Epithelial cell of prostate (primary cell): Measurements from ENCODE around the gene UBE2E2.
A peak's percentile ranks its signal among the peaks of the same experiment; 100 is the strongest.

Experiments used
- DNase-seq: peaks from one replicate; pipeline ENCODE4 v3.0.0-alpha.2; 2011; ENCODE audit warnings: low read depth, low spot score
- H3K27ac ChIP-seq: fragments of 450-650 bp; 2 replicates; pipeline ENCODE4 v1.5.1; 2017; ENCODE audit warnings: mild to moderate bottlenecking

UBE2E2 gene

DNA sequence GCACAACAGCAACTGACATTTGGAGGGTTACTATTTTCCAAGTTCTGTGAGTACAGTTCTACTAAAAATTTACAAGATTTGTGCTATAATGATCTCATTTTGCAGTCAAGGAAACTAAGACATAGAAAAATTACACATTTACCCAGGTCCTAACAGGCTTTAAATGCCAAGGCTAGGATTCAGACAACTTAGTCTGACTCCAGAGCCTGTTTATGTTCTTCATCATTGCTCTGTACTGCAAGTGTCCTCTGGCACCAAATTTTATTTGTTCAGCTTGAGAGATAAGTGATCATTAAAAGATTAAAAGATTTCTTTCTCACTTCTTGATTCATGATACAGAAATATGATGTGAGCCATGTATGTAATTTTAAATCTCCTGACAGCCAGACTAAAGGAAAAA is 290.8 kb downstream of the UBE2E2 start:
- H3K27ac ChIP-seq: no peak overlapping the region
- no peak for DNase-seq

DNA sequence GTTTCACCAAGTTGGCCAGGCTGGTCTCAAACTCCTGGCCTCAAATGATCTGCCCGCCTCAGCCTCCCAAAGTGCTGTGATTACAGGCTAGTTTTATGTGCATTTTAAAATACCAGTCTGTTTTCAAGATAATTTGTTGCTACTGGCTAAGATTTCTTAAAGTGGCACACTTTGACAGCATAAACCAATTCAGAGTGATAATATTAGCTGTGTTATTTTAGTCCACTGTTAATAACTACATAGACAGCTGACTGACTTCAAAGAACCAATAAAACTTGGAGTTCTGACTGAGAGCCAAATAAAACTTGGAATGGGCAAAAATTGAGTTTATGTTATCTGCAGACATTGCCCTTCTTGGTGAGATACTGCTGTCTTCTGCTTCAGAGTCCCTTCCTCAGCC is 291.8 kb downstream of the UBE2E2 start:
- H3K27ac ChIP-seq: peak overlapping the region; percentile 31
- DNase-seq: no peak

DNA sequence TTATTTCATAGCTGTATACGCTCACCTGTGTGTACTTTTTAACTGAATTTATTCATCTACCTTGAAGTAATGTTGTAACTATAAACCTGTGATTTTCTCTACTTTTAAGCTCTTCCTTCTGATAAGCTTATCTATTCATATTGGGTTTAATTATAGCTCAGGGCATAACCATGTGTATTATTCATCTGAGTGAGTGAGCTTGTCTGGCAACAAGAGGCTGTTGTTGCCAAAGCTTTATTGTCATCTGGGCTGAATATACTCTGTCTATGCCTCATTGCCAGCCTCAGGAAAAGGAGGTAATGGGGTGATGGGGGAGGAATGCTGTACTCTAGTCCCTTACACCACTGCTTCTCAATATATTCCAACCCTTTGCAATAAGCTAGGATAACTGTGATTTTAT is 292.4 kb downstream of the UBE2E2 start:
- peak overlapping the region; percentile 31 for H3K27ac ChIP-seq
- peak; percentile 45 for DNase-seq

DNA sequence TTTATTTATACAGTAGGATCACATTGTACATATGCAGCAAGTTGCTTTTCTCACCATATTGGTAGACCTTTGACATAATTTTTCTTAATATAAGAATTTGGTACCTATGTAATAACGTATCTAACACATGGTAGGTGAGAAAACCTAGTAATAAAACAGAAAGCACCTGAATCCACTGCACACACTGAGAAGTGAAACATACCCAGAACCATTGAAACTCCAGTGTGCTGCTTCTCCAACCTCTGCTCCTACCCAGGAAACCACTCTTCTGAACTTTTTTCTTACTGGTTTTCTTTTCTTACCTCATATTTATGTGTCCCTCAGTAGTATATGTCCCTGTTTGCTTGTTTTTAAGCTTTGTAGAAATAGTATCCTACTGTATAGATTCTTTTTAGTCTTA is 293.0 kb downstream of the UBE2E2 start:
- no peak overlapping the region for H3K27ac ChIP-seq
- DNase-seq: no peak

DNA sequence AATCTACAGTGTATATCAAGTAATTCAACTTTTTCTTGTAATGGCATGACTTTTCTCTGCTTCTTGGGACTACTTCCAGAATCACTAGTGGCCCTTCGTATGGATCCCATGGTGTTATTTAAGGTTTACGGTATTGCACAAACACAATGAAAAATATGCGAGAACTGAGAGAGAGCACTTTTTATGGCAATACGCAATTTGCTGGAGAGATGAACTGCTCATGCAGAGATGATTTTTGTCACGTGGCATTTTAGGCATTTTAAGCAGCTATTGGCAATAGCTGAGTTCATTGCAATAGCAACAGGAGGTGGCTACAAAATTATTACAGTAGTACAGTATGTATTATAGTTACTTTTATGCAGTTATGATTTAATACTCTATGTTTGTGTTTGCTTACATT is 294.0 kb downstream of the UBE2E2 start:
- DNase-seq: no peak
- no peak overlapping the region for H3K27ac ChIP-seq

DNA sequence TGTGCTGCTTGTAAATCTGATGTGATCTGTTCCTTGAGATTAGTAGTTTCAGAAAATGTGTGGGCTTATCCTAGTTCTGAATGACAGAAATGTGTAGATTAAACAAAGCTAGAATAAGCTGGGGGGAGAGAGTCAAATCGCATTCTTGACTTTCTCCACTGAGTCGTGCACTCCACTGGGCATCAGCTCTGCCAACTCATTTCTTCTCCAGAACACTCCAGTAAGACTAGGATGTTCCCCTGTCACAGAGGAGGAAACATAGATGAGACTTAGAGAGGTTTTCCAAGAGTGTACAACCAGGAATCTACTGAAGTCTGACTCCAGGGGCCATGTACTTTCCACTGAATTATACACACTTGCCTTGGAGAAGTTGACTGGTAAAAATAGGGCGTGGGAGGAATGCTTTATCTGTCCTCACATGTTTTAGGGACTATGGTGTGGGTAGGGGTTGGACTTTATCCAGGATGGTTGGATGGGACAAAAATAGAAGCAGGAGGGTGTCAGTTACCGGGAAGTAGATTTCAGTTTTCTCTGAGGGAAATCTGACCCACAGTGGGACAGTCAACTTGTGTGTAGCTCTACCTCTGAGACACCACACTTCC is 298.2 kb downstream of the UBE2E2 start:
- H3K27ac ChIP-seq: no peak overlapping the region
- no peak for DNase-seq

DNA sequence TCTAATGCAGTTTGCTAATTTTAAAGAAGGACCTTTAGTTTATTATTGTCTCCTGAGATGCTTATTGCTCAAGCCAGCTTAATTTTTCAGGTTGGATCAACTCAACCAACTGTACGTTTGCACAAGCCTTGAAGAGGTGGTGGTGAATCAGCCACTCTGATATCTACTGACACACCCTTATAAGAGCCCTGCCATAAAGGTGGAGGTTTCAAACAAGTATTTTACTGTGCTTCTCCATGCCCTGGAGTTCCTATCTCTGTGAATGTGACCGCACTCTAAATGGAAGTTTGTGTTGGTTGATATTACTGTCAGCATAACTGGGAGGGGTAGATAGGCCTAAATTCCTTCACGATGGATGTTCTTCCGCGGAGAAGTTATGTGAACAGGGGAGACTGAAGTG is 305.3 kb downstream of the UBE2E2 start:
- no peak overlapping the region for H3K27ac ChIP-seq
- DNase-seq: no peak

DNA sequence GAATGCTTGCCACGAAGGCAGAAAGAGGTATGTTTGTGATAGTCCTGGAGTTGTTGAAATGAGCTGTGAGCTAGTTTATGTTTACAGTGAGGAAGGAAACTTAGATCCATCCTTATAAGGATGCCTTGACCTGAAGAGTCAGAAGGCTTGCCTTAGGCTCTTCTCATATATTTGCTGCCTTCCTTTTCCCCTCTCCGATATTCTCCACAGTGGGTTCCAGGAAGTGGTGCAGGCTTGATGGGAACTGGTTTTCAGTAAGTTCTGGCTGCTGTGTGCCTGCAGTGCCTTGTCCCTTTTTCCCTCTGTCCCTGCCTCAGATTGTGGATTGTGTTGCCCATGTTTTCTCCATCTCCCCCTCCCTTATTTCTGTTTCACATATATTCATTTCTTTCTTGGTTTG is 315.3 kb downstream of the UBE2E2 start:
- no peak overlapping the region for H3K27ac ChIP-seq
- no peak for DNase-seq

DNA sequence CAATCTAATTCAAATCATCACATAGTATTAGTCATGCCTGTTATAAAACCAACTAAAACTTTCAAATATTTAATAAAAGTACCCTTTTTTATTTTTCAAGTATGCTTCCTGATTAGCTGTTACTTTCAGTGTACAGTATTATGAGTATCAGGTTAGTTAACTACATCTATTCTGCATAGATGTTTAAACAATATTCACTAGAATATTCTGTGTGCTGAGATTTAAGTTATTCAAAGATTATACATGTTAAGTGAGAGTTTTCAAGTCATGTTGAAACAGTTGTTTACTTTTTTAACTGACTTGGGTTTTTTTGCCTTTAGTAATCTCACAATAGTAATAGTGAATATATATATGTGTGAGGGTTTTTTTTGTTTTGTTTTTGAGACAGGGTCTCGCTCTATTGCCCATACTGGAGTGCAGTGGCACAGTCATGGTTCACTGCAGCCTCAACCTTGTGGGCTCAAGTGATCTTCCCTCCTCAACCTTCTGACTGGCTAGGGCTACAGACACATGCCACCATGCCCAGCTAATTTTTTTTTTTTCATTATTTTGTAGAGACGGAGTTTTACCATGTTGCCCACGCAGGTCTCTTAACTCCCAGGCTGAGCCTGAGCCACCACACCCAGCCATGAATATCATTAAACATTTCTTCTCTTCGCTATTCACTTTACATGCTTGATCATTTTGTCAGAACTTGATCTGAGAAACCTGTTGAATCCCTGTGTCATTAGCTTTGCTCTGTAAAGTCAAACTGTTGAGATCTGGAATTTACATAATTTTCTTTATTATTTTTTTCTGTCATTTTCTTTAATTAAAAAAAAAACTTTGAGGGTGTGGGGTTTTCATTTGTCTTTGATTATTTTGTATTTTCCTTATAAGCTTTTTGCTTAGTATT is 316.4 kb downstream of the UBE2E2 start:
- DNase-seq: no peak
- H3K27ac ChIP-seq: no peak overlapping the region

DNA sequence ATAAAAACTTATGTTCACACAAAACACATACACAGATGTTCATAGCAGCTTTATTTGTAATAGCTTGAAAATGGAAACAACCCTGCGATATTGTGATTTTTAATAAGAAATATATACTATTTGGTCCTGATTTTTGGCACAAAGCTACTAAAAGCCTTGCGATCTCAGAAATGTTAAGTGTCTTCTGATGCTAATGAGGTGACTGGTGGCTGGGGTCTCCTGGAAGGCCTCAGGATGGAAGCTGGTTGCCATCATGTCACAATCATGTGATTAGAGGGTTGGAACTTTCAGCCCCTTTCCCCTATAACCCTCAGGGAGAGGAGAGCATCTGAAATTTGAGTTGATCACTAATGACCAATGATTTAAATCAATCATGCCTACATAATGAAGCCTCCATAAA is 324.2 kb downstream of the UBE2E2 start:
- no peak for DNase-seq
- H3K27ac ChIP-seq: no peak overlapping the region

DNA sequence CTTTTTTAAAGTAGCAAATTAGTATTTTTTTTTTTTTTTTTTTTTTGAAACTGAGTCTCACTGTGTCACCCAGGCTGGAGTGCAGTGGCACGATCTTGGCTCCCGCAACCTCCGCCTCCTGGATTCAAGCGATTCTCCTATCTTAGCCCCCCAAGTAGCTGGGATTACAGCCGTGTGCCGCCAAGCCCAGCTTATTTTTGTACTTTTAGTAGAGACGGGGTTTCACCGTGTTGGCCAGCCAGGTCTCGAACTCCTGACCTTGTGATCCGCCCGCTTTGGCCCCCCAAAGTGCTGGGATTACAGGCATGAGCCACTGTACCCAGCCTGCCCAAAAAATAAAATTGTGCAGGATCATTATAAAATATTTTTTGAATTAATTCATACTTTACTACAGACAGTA is 330.5 kb downstream of the UBE2E2 start:
- H3K27ac ChIP-seq: no peak overlapping the region
- DNase-seq: no peak

DNA sequence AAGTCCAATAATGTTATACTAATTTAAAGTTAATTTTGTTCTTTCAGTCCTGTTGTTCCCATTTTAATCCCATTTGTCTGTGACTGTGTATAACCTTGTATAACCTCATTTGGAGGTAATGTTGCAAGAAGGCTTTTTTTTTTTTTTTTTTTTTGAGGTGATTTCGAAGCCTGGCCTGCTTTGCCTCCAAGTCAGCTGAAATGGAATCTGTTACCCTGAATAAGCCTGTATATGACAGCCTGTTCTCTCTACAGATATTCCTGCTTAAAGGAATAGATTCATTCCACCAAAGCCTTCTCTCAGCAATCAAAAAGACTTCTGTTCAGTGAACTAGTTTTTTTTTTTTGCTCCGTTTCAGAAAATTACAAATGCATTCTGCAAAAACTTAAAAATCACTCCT is 330.9 kb downstream of the UBE2E2 start:
- no peak for DNase-seq
- H3K27ac ChIP-seq: no peak overlapping the region

DNA sequence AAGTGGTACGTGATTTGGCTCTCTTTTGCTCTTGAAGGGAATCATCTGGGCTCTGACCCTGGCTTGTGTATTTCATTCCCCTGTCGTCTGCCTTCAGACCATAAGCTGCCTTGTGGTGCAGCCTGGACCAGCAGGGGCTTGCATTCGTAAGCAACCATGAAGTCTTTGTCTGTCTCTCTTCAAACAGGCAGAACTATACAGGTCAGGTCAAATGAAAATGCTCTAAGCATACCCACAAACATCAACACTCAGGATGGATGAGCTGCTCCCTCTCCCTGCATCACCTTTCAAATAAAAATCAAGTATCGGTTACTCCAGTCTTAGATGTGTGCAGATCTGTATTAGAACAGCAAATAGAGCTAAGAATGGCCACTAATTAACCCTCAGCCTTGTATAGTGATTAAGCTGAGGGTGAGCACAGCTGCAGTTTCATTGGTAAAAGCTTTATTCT is 334.0 kb downstream of the UBE2E2 start:
- no peak overlapping the region for H3K27ac ChIP-seq
- DNase-seq: no peak

DNA sequence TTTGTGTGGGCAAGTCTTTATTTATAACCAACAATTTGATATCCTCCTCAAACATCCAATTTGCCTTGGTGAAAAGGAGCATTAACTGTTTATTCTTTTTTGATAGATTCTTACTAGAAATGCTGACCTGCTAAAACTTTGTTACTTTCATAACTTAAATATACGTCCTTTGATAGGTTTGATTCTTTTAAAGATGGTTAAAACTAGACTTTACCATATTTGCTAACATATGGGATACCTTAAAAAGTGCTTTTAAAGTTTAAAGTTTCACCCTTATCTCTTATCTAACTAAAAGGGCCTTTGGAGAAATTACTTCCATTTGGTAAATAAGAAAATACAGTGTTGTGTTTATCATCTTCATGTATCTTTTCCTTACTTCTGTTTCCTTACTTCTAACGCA is 336.1 kb downstream of the UBE2E2 start:
- no peak overlapping the region for H3K27ac ChIP-seq
- no peak for DNase-seq

DNA sequence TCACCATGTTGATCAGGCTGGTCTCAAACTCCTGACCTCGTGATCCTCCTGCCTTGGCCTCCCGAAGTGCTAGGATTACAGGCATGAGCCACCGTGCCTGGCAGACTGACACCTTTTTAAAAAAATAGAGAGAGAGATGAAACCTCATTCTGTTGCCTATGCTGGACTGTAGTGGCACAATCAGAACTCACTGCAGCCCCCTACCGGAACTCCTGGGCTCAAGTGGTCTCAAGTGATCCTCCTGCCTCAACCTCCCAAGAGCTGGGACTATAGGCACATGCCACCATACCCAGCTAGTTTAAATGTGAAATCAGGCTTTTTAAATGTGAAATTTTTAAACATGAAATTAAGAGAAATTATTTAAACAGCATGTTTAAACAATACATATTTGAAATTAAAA is 337.5 kb downstream of the UBE2E2 start:
- H3K27ac ChIP-seq: no peak overlapping the region
- DNase-seq: no peak

DNA sequence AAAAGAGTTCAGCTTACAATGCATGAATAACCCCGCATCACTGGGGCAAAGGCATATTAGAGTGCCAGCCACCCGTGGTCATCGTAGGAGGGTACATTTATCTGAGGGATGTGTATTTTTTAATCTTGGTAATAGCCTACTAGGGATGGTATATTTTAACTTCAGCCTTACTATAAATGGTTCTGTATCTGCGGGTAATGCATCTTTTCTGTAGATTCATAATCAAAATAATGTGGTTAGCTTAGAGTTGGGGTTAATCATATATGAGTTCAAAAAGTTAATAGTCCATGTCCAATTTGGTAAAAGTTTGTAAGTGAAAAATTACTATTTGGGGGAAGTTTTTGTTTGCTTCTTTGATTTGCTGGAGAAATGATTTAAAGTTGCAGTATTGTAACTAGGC is 339.0 kb downstream of the UBE2E2 start:
- no peak overlapping the region for H3K27ac ChIP-seq
- no peak for DNase-seq

DNA sequence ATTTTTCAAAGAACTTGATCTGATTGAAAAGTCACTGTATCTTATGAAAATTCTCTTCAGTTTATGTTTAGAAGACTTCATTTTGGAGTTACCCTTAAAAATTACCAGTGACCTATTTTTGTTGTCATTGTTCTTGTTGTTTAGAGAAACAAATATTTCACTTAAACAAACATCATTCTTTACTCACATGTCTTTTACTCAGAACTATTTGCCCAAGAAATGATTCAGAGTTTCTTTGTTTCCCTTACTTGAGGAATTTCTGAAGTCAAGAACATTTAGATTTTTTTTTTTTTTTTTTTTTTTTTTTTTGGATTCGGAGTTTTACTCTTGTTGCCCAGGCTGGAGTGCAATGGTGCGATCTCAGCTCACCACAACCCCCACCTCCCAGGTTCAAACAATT is 343.1 kb downstream of the UBE2E2 start:
- peak; percentile 14 for DNase-seq
- no peak overlapping the region for H3K27ac ChIP-seq

DNA sequence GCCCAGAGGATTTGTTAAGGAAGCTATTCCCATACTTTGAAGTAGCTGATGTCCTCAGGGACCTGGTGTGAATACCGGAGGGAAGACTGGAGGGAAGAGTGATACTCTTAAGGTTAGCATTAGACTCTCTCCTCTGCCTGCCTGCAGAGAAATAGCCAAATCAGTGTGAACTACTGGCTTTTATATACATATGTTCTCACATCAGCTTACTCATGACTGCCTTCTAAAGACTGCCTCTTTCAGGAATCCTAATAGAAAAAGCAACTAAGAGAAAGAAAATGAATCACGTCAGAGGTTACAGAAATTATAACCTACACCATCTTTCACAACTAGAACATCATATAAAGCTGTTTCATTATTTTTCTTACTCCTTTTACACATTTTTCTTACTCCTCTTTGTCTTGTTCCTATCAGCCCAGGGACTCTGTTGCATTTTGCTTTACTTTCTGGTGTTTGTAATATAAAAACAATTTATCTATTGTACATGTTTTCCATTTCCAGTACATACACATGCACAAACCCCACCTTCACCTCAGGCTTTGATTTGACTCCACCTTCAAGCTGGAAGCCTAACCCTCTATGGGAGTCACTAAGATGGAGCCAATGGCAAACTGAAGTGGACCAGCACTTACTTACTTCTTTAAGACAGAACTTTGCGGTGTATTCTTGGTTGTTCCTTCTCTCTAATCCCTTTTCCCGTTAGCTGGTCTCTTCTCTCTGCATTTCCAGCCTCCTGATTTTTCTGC is 345.0 kb downstream of the UBE2E2 start:
- peak overlapping the region; percentile 63 for H3K27ac ChIP-seq
- DNase-seq: no peak

DNA sequence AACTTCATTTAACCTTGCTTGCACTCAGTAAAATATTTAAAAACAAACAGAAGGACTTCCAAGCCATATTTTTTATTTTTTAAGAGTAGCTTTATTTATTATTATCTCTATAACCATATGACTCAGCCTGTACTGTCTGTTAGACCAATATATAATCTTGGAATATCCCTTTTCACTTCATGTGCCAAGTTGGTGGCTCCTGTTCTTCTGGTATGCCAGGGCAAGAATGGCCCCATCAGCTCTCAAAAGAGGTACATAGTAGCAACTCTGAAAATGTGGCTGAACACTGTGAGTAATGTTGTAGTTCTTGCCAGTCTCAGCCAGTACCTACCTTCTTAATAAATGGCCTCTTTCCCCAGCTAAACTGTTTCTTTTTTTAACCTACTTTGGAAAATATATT is 345.6 kb downstream of the UBE2E2 start:
- H3K27ac ChIP-seq: peak overlapping the region; percentile 63
- DNase-seq: no peak

DNA sequence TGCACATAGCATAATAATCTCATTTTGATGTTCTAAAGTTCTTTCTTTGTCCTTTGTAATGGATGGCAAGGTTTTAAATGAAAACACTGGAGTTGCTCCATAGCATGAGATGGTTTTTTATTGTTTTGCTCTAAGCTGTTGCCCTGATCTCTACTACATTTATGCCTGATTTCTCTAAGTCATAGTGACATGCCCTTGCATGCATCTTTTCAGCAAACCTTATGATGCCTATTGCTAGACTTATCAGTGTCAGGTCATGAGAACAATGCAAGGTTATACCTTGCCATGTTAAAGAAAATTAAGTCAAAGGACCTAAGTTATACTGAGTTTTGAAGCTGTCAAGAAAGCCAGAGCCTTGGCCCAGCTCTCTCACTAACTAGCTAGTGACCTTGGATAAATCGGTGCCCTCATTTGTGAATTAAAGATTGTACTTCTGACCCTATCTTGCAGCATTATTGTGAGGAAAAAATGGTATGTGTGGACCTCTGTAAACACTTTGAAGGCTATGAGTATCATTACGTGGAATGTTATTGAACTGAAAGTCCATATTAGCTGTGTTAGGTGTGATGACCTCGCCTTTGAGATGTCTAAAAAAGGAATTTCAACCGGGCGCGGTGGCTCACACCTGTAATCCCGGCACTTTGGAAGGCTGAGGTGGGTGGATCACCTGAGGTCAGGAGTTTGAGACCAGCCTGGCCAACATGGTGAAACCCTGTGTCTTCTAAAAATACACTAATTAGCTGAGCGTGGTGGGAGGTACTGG is 346.2 kb downstream of the UBE2E2 start:
- peak overlapping the region; percentile 63 for H3K27ac ChIP-seq

More for the DNA sequence above, 346.2 kb downstream of the UBE2E2 start:
- peak; percentile 26 for DNase-seq
